ENCODE data around the gene HMGA1. TPM values are rescaled to one million over a fixed set of nuclear protein-coding genes. Genes with fewer than 3 reads are reported as not detected.

HMGA1 gene, protein sequence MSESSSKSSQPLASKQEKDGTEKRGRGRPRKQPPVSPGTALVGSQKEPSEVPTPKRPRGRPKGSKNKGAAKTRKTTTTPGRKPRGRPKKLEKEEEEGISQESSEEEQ
- polyA plus RNA-seq (ENCODE audit: insufficient read length), result 106 TPM
- long read RNA-seq, donor 1, transcript HMGA1-205 (5 exons, 2,159 nt), result minor isoform, 22 of 165 reads
- long read RNA-seq, donor 1, transcript HMGA1-204 (6 exons, 1,887 nt), result minor isoform, 26 of 165 reads
- long read RNA-seq, donor 1, transcript HMGA1-206 (5 exons, 716 nt), result minor isoform, 6 of 165 reads
- long read RNA-seq, donor 1, transcript HMGA1-201 (6 exons, 1,920 nt), result major isoform, 67 of 165 reads
- long read RNA-seq, donor 1, partial matches to known transcripts, result 39 of 165 reads
- long read RNA-seq, donor 1, other reads (novel, unspliced or antisense), result 5 of 165 reads
- long read RNA-seq, donor 2, transcript HMGA1-201 (6 exons, 1,920 nt), result major isoform, 48 of 92 reads
- long read RNA-seq, donor 2, transcript HMGA1-204 (6 exons, 1,887 nt), result minor isoform, 23 of 92 reads
- long read RNA-seq, donor 2, partial matches to known transcripts, result 15 of 92 reads
- long read RNA-seq, donor 2, other reads (novel, unspliced or antisense), result 0 of 92 reads
- long read RNA-seq, donor 3, transcript HMGA1-204 (6 exons, 1,887 nt), result minor isoform, 12 of 71 reads
- long read RNA-seq, donor 3, transcript HMGA1-201 (6 exons, 1,920 nt), result major isoform, 39 of 71 reads
- long read RNA-seq, donor 3, transcript HMGA1-205 (5 exons, 2,159 nt), result minor isoform, 8 of 71 reads
- long read RNA-seq, donor 3, partial matches to known transcripts, result 11 of 71 reads
- long read RNA-seq, donor 3, other reads (novel, unspliced or antisense), result 0 of 71 reads
- long read RNA-seq, donor 4, transcript HMGA1-201 (6 exons, 1,920 nt), result major isoform, 5 of 35 reads
- long read RNA-seq, donor 4, partial matches to known transcripts, result 26 of 35 reads
- long read RNA-seq, donor 4, other reads (novel, unspliced or antisense), result 0 of 35 reads
- long read RNA-seq, donor 5, transcript HMGA1-201 (6 exons, 1,920 nt), result major isoform, 50 of 86 reads
- long read RNA-seq, donor 5, transcript HMGA1-204 (6 exons, 1,887 nt), result minor isoform, 23 of 86 reads
- long read RNA-seq, donor 5, partial matches to known transcripts, result 5 of 86 reads
- long read RNA-seq, donor 5, other reads (novel, unspliced or antisense), result 0 of 86 reads
- long read RNA-seq, donor 6, transcript HMGA1-204 (6 exons, 1,887 nt), result minor isoform, 28 of 151 reads
- long read RNA-seq, donor 6, transcript HMGA1-201 (6 exons, 1,920 nt), result major isoform, 74 of 151 reads
- long read RNA-seq, donor 6, transcript HMGA1-205 (5 exons, 2,159 nt), result minor isoform, 10 of 151 reads
- long read RNA-seq, donor 6, partial matches to known transcripts, result 35 of 151 reads
- long read RNA-seq, donor 6, other reads (novel, unspliced or antisense), result 0 of 151 reads
- long read RNA-seq, donor 7, transcript HMGA1-205 (5 exons, 2,159 nt), result minor isoform, 7 of 106 reads
- long read RNA-seq, donor 7, transcript HMGA1-204 (6 exons, 1,887 nt), result minor isoform, 18 of 106 reads
- long read RNA-seq, donor 7, transcript HMGA1-206 (5 exons, 716 nt), result minor isoform, 6 of 106 reads
- long read RNA-seq, donor 7, transcript HMGA1-201 (6 exons, 1,920 nt), result major isoform, 54 of 106 reads
- long read RNA-seq, donor 7, partial matches to known transcripts, result 19 of 106 reads
- long read RNA-seq, donor 7, other reads (novel, unspliced or antisense), result 0 of 106 reads
- long read RNA-seq, donor 8, transcript HMGA1-204 (6 exons, 1,887 nt), result minor isoform, 8 of 23 reads
- long read RNA-seq, donor 8, transcript HMGA1-201 (6 exons, 1,920 nt), result major isoform, 12 of 23 reads
- long read RNA-seq, donor 8, partial matches to known transcripts, result 0 of 23 reads
- long read RNA-seq, donor 8, other reads (novel, unspliced or antisense), result 0 of 23 reads

- DNase-seq, result peak; percentile 85
These were observed at the start of gene HMGA1 for GRCh38 chr6:34236443-34237315. TSS of gene HMGA1 (plus strand) at chr6:34236873. CDS start at chr6:34240781, 3,908 bp downstream.

DNA sequence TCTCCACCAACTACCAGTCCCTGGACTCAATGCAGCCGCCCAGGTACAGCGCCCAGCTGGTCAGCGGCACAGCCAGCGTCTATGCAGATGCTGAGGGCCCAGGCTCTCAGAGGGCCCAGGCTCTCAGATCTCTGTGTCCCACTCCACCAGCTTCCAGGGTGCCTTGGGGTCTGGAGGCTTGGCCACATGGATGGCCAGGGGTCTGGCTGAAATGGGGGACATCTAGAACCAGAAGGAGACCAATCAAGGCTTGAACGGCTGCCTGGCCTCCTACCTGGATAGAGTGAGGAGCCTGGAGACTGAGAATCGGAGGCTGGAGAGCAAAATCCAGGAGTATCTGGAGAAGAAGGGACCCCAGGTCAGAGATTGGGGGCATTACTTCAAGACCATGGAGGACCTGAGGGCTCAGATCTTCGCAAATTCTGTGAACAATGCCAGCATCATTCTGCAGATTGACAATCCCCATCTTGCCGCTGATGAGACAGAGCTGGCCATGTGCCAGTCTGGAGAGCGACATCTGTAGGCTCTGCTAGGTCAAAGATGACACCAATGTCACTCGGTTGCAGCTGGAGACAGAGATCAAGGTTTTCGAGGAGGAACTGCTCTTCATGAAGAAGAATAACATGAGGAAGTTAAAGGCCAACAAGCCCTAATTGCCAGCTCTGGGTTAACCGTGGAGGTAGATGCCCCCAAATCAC, 46.7 kb upstream of the HMGA1 start:
- DNase-seq, result no peak

DNA sequence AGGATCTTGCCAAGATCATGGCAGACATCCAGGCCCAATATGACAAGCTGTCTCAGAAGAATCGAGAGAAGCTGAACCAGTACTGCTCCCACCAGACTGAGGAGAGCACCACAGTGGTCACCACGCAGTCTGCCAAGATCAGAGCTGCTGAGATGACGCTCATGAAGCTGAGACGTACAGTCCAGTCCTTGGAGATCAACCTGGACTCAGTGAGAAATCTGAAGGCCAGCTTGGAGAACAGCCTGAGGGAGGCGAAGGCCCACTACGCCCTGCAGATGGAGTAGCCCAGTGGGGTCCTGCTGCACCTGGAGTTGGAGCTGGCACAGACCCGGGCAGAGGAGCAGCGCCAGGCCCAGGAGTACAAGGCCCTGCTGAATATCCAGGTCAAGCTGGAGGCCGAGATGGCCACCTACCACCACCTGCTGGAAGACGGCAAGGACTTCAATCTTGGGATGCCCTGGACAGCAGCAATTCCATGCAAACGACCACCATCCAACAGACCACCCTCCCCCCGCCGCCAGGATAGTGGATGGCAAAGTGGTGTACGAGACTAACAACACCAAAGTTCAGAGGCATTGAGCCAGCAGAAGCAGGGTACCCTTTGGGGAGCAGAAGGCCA, 46.1 kb upstream of the HMGA1 start:
- no peak for DNase-seq

- DNase-seq, result no peak
These were observed 41.9 kb upstream of the HMGA1 start for GRCh38 chr6:34194772-34195171.

- DNase-seq, result no peak
These were observed 41.0 kb upstream of the HMGA1 start for GRCh38 chr6:34195726-34196115.

DNA sequence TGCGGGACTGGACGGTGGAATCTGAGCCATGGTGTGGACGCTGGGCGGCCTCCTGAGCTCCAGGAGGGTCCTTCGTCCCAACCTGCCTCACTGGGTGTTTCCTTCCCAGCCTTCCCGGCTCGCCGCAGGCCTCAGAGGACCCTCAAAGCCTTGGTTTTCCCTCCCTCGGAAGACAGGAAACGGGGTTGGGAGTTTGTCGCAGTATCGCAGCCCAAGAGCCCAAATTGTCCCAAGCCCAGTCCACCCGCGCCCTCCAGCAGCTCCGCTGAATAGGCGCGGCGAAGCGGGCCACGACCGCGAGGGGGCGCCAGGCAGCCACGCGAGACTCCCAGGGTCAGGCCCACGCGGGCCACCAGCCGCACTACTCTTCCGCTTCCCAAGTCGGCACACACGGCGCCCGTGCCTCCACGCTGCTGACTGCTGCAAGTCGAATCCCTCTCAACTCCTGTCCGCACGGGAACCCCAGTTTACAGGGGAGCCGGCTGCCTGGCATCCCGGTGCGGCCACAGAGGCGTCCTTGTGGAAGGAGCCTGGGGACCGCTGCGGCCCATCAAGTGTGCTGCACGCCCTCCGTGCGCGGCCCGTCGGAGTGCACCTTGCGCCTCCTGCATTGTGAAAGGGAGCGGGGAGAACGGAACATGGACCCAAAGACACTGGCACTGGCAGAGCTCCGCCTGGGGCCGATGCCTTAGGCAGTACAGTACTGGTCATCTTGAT, 40.4 kb upstream of the HMGA1 start:
- DNase-seq, result peak; percentile 71

- DNase-seq, result no peak
These were observed 39.9 kb upstream of the HMGA1 start for GRCh38 chr6:34196833-34197195.

DNA sequence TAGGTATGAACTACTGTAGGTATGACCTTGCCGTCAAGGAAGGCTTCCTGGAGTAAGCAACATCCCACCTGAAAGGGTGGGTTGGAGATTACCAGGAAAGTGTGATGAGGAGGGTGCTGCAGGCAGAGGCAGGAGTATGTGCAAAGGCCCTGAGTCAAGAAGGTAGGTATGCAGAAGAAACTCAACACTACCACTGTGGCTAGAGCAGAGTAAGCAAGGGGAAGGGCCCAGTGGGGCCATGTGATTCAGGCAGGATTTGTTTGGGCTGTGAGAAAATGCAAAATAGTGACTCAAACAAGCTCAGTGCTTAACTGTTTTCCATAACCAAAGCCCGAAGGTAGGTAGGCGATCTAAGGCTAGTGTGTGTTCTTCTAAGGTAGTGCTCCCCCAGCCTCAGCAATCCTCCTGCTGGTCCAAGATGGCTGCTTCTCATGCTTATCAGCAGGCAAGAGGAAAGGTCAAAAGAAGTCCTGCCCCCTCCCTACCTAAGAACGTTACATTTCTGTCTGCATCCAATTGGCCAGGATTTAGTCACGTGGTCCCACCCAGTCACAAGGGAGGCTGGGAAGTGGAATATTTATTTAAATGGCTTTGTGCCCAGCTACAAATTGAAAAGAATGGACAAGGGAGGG, 36.2 kb upstream of the HMGA1 start:
- DNase-seq, result no peak

DNA sequence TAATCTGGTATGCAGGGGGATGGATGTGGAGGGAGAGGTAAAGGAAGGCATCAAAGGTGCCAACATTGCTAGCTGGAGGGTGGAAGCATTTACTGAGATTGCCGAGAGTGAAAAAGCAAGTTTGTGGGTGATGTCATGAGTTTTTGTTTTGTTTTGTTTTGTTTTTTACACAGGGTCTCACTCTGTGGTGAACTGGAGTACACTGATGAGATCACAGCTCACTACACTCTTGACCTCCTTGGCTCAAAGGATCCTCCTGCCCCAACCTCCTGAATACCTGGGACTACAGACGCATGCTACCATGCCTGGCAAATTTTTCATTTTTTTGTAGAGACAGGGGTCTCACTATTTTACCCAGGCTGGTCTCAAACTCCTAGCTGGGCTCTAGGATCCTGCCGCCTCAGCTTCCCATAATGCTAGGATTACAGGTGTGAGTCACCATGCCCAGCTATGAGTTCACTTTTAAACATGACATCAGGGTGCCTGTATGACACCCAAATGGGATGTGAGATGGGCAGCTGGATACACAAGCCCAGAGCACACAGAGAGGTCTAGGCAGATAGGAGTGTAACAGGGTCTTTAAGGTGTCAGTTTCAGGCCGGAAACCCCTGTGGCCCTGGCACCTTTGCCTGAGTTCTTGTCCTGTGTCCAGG, 35.1 kb upstream of the HMGA1 start:
- DNase-seq, result no peak

- no peak for DNase-seq
These were observed 34.1 kb upstream of the HMGA1 start for GRCh38 chr6:34202329-34203201.

- DNase-seq, result no peak
These were observed 32.0 kb upstream of the HMGA1 start for GRCh38 chr6:34204693-34205092.

GRCh38 chr6:34205466-34205865, 31.2 kb upstream of the HMGA1 start:
- no peak for DNase-seq

DNA sequence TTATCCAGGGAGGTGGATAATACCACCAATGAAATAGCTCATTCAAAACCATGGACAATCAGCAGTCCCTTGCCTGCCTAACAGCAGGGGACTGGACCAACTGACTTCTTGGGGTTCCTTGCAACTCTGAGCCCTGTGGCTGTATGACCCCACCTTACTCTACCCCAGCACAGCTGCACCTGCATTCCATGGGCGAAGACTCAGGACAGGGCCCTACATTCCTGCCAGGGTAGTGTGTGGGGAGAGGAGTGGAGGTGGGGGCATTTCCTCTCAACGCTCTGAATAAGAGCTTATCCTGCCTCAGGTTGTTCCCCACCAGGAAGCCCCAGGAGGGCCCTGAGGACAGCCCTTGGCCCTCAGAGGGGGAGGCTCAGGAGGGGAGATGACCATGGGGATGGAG, 30.8 kb upstream of the HMGA1 start:
- DNase-seq, result no peak

- DNase-seq, result no peak
These were observed 29.9 kb upstream of the HMGA1 start for GRCh38 chr6:34206726-34207125.

- DNase-seq, result no peak
These were observed 28.8 kb upstream of the HMGA1 start for GRCh38 chr6:34207695-34208443.
